Measurements from ENCODE around the gene CDKL4.
"Not testable (repeated sequence)": the region's sequence is repeated elsewhere in the genome, so short reads cannot be mapped to it uniquely, and the experiment has no call there.

Gene CDKL4

GRCh38 chr2:39176997-39177396 lies 66.8 kb downstream of the CDKL4 start:
- DNase-seq: no peak

- no peak for DNase-seq
Observed at GRCh38 chr2:39175026-39175812, 68.6 kb downstream of the CDKL4 start.

GRCh38 chr2:39174022-39174421 lies 69.7 kb downstream of the CDKL4 start:
- no peak for DNase-seq

- not testable (repeated sequence) for DNase-seq
Observed at GRCh38 chr2:39172047-39172706, 71.6 kb downstream of the CDKL4 start.

DNA sequence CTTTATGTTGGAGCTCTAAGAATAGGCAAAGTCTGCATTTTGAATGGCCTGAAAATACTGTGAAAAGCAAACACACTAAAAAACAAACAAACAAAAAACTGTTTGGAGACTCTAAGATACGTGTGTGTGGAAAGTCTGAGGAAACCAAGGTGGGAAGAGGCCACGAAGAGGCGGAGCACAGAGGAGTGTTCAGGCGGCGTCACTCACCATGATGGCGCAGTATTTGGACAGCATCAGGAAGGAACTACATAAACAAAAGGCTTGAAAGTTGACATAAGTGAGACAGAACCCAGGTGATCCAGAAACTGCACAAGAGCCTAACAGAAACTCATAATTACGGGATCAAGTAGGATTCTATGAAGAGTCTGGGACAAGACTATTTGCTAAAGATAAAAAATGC lies 72.1 kb downstream of the CDKL4 start:
- DNase-seq: no peak

DNA sequence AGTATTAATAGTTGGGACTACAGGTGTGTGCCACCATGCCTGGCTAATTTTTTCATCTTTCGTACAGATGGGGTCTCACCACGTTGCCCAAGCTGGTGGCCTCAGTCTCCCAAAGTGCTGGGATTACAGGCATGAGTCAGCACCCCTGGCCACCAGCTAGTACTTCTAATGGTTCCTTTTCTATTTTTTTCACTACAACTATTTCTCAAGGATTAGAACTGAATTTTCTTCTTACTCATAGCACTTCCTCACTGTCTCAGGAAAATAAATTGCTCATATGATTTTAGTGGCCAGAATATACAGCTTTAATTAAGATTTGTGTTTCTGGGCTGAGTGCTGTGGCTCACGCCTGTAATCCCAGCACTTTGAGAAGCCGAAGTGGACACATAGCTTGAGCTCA lies 79.7 kb downstream of the CDKL4 start:
- DNase-seq: no peak

DNA sequence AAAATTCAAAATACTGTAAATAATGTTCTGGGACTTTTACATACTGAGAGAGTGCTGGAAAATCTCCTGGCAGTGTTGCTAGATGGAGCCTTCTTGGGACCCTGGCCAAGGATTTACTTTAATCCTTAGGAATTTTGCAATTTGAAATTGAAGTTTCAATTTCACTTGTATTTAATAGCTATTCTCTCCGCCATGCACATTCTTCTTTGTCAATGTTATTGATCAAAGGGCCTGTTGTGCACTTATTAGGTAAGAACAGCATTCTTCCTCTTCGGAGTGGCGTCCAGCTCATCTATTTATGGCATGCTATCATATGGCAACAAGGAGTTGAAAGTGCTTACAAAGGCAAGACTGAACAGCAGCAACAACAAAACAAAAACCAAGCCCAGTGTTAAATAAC lies 82.8 kb downstream of the CDKL4 start:
- no peak for DNase-seq

- no peak for DNase-seq
Observed at GRCh38 chr2:39159283-39159682, 84.5 kb downstream of the CDKL4 start.

- no peak for DNase-seq
Observed at GRCh38 chr2:39158351-39158750, 85.4 kb downstream of the CDKL4 start.

GRCh38 chr2:39156846-39157245 lies 86.9 kb downstream of the CDKL4 start:
- no peak for DNase-seq

DNA sequence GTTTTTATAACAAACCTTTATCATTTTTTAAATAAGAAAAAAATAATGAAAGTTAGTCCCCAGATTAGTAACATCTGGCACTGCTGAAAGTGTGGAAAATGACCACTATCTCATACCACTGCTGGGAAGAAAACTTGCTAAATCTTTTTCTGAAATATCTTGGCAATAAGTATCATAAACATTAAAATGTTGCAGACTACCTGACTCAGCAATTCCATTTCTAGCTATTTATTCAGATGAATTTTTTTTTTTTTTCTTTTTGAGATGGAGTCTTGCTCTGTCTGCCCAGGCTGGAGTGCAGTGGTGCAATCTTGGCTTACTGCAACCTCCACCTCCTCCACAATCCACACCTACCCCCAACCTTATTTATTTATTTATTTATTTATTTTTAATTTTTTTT lies 87.7 kb downstream of the CDKL4 start:
- no peak for DNase-seq

DNA sequence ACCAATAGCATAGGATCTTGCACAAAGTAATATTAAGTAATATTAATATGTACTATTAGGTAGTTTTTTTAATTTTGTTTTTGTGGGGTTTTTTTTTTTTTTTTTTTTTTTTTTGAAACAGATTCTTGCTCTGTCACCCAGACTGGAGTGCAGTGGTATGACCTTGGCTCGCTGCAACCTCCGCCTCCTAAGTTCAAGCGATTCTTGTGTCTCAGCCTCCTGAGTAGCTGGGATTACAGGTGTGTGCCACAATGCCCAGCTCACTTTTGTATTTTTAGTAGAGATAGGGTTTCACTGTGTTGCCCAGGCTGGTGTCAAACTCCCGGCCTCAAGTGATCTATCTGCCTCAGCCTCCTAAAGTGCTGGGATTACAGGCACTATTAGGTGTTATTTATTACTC lies 88.2 kb downstream of the CDKL4 start:
- DNase-seq: not testable (repeated sequence)

- no peak for DNase-seq
Observed at GRCh38 chr2:39154944-39155343, 88.8 kb downstream of the CDKL4 start.

GRCh38 chr2:39153312-39153711 lies 90.5 kb downstream of the CDKL4 start:
- DNase-seq: no peak

GRCh38 chr2:39152504-39152903 lies 91.3 kb downstream of the CDKL4 start:
- DNase-seq: no peak

- no peak for DNase-seq
Observed at GRCh38 chr2:39150890-39151497, 92.8 kb downstream of the CDKL4 start.

DNA sequence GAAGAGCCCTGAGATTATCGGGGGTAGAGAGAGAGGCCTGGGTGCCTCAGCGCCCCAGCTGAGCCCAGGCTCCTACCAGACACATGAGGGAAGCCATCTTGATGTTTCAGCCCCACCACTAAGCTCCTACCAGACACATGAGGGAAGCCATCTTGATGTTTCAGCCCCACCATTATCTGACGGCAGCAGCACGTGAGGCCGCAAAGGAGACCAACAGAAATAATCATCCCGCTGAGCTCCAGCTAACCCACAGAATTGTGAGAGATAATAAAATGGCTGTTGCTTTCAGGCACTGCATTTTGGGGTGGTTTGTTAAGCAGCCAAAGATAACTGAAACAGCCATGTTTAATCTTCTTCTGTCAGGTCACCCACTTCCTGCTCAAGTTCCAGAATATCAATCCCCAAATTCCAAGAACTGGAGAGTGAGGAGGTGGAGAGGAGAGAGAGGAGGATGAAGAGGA lies 93.6 kb downstream of the CDKL4 start:
- DNase-seq: no peak

- DNase-seq: no peak
Observed at GRCh38 chr2:39146630-39147029, 97.1 kb downstream of the CDKL4 start.

GRCh38 chr2:39145906-39146421 lies 97.8 kb downstream of the CDKL4 start:
- no peak for DNase-seq

GRCh38 chr2:39144416-39144815 lies 99.4 kb downstream of the CDKL4 start:
- no peak for DNase-seq

DNA sequence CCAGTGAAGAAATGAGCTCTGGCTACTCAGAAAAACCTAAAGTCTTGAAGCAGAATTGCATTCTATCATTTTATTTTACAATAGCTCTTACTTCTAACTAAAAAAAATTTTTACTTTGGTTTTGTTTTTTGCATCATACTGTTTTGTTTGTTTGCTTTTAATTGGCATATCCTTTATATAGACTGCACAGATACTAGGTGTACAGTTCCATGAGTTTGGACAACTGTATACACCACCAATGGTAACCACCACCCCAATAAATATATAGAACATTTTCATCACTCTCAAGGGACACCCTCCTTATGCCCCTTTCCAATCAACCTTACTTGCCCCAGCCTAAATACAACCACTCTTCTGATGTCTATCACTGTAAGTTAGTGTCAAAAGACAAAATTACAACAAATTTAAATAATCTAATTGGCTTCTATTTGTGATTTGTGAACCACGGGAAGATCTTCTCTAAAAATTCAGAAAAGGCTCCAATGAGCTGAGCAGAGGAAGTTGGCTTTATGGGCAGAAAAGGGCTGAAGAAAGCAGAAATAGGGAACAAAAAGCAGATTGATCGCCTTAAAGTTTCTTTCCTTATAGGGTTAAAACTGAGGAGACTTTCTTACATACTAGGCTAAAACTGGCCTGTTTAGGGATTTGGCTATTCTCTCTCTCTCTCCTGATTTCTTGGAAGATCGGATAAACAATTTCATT lies 100.7 kb downstream of the CDKL4 start:
- no peak for DNase-seq

GRCh38 chr2:39141334-39142271 lies 102.2 kb downstream of the CDKL4 start:
- no peak for DNase-seq
